Astrocyte of the cerebellum (primary cell): ENCODE measurements around the gene NAIF1.

Source experiments
- DNase-seq: peaks from one replicate; pipeline ENCODE4 v3.0.0-alpha.2; 2011; ENCODE audit warnings: low read depth
- H3K4me3 ChIP-seq: 2 replicates; pipeline ENCODE4 v1.5.1; 2011; ENCODE audit warnings: mild to moderate bottlenecking, low read depth, low read length, moderate library complexity
- in situ Hi-C: cut with HindIII; loops from 2 replicates; pipeline ENCODE4 v1.10.0; 2017; ENCODE audit warnings: low sequenced_read_pairs
- TF ChIP-seq, protein P1 (sequence below): IDR thresholded peaks from 2 replicates; pipeline ENCODE4 v1.5.1; 2012; ENCODE audit warnings: low read length, low read depth, moderate library complexity, mild to moderate bottlenecking; ENCODE audit errors: missing control alignments

The NAIF1 gene

GRCh38 chr9:128109050-128109709, 42.1 kb upstream of the NAIF1 start:
- in situ Hi-C loops: no loop called here
- H3K4me3 ChIP-seq: no peak overlapping the region
- no peak for DNase-seq
- TF ChIP-seq, protein P1, sequence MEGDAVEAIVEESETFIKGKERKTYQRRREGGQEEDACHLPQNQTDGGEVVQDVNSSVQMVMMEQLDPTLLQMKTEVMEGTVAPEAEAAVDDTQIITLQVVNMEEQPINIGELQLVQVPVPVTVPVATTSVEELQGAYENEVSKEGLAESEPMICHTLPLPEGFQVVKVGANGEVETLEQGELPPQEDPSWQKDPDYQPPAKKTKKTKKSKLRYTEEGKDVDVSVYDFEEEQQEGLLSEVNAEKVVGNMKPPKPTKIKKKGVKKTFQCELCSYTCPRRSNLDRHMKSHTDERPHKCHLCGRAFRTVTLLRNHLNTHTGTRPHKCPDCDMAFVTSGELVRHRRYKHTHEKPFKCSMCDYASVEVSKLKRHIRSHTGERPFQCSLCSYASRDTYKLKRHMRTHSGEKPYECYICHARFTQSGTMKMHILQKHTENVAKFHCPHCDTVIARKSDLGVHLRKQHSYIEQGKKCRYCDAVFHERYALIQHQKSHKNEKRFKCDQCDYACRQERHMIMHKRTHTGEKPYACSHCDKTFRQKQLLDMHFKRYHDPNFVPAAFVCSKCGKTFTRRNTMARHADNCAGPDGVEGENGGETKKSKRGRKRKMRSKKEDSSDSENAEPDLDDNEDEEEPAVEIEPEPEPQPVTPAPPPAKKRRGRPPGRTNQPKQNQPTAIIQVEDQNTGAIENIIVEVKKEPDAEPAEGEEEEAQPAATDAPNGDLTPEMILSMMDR: no peak

- TF ChIP-seq, protein P1: no peak
- DNase-seq: no peak
- H3K4me3 ChIP-seq: no peak overlapping the region
- in situ Hi-C loops: no loop called here
These were observed 41.3 kb upstream of the NAIF1 start for GRCh38 chr9:128108269-128109049.

DNA sequence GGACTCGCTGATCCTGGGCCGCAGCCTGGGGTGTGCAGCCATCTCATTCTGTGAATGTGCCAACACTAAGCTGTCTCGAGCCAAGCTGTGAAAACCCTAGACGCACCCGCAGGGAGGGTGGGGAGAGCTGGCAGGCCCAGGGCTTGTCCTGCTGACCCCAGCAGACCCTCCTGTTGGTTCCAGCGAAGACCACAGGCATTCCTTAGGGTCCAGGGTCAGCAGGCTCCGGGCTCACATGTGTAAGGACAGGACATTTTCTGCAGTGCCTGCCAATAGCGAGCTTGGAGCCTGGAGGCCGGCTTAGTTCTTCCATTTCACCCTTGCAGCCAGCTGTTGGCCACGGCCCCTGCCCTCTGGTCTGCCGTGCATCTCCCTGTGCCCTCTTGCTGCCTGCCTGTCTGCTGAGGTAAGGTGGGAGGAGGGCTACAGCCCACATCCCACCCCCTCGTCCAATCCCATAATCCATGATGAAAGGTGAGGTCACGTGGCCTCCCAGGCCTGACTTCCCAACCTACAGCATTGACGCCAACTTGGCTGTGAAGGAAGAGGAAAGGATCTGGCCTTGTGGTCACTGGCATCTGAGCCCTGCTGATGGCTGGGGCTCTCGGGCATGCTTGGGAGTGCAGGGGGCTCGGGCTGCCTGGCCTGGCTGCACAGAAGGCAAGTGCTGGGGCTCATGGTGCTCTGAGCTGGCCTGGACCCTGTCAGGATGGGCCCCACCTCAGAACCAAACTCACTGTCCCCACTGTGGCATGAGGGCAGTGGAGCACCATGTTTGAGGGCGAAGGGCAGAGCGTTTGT, 40.5 kb upstream of the NAIF1 start:
- no peak overlapping the region for H3K4me3 ChIP-seq

DNA sequence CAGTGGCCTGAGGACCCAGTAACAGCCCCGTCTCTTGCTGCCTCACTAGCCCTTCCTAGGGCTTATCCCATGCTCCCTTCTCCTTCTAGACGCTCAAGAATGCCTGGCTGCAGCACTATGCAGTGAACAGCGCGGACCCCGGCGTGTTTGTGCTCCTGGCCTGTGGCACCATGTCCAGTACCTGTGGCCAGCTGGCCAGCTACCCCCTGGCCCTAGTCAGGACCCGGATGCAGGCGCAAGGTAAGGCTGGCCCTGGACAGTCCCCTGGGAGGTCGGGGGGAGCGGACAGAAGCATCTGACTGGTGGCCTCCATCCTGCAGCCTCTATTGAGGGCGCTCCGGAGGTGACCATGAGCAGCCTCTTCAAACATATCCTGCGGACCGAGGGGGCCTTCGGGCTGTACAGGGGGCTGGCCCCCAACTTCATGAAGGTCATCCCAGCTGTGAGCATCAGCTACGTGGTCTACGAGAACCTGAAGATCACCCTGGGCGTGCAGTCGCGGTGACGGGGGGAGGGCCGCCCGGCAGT, 39.9 kb upstream of the NAIF1 start:
- TF ChIP-seq, protein P1: no peak
- in situ Hi-C loops: no loop called here
- no peak for DNase-seq
- no peak overlapping the region for H3K4me3 ChIP-seq

More for the DNA sequence above, 40.5 kb upstream of the NAIF1 start:
- TF ChIP-seq, protein P1: no peak
- in situ Hi-C loops: no loop called here
- DNase-seq: no peak

- TF ChIP-seq, protein P1: no peak
- no peak for DNase-seq
- in situ Hi-C loops: no loop called here
- H3K4me3 ChIP-seq: no peak overlapping the region
These were observed 39.2 kb upstream of the NAIF1 start for GRCh38 chr9:128106181-128106939.

DNA sequence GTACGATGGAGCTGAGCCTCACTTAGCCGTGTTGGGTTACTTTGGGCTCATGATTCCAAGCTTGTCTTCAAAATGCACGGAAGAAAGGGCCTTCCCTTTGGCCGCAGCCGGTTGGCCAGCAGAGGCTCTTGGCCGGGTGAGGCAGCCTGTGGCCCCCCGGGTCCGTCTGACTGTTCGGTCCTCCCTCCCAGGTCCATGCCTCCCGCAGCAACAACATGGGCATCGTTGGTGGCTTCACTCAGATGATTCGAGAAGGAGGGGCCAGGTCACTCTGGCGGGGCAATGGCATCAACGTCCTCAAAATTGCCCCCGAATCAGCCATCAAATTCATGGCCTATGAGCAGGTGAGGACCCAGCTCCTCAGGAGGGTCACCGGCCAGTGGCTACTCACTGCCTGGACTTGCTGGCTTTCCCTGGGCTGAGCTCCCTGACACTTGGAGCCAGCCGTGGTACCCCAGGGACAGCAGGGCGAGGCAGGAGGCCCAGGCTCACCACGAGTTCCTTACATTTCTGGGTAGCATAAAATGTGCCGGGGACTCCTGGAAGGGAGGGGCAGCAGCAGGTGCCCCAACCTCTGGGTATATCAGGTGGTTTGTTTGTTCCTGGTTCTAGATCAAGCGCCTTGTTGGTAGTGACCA, 38.5 kb upstream of the NAIF1 start:
- DNase-seq: no peak
- in situ Hi-C loops: no loop called here
- TF ChIP-seq, protein P1: no peak
- no peak overlapping the region for H3K4me3 ChIP-seq
